K562 (cell line): ENCODE measurements around the gene EIPR1.

ENCODE experiments used
- ATF3 ChIP-seq, 2 experiments: fragments of 450-650 bp in 1 of 2; sonication (generic) in 1 of 2; formaldehyde crosslinking in 1 of 2; IDR thresholded peaks in 1 of 2; conservative IDR thresholded peaks in 1 of 2; 2 replicates each; pipeline versions ENCODE4 v1.6.1 to v1.8.1; 2016 to 2023; ENCODE audit warnings: mild to moderate bottlenecking in 2 of 2, moderate library complexity in 2 of 2, inconsistent platforms in 1 of 2, missing genetic modification reagents in 1 of 2
- KAT2B ChIP-seq: IDR thresholded peaks from one replicate; pipeline ENCODE4 v1.6.1; 2012; ENCODE audit warnings: low read depth, mild to moderate bottlenecking, control low read depth, inconsistent platforms, low read length, moderate library complexity
- MAX ChIP-seq: sonication (generic); formaldehyde crosslinking; IDR thresholded peaks from 2 replicates; pipeline ENCODE4 v1.9.0; 2022; ENCODE audit warnings: mild to moderate bottlenecking, missing genetic modification reagents
- POLR2A ChIP-seq: fragments of 450-650 bp; conservative IDR thresholded peaks from 2 replicates; pipeline ENCODE4 v1.6.1; 2016
- ZFP1 ChIP-seq: fragments of 450-650 bp; formaldehyde crosslinking; IDR thresholded peaks from 2 replicates; pipeline ENCODE4 v1.4.0; 2020; ENCODE audit warnings: mild to moderate bottlenecking, mixed read lengths
- ZNF174 ChIP-seq: fragments of 250-450 bp; sonication (Bioruptor Pico); IDR thresholded peaks from 2 replicates; pipeline ENCODE4 v1.4.0; 2020; ENCODE audit warnings: mild to moderate bottlenecking

- no peak for TF ChIP-seq POLR2A
- no peak for TF ChIP-seq MAX (CRISPR knock-in tag)
- no peak for TF ChIP-seq ZNF174 (CRISPR knock-in tag)
- no peak for TF ChIP-seq ZFP1 (CRISPR knock-in tag)
- TF ChIP-seq KAT2B = no peak
- no peak for TF ChIP-seq ATF3 (IDR thresholded peaks at IDR 0.05)
- TF ChIP-seq ATF3 (CRISPR knock-in tag; conservative IDR thresholded peaks at IDR 0.05) = no peak
These were observed 11.6 kb upstream of the EIPR1 start for GRCh38 chr2:3389193-3389592.
